CD4-positive, alpha-beta T cell treated with Interleukin-15 for 4 hours (primary cell): Measurements from ENCODE around the gene PLEKHO2.

ENCODE experiments used
- DNase-seq: peaks from one replicate; pipeline ENCODE4 v3.0.0-alpha.2; 2020; ENCODE audit warnings: low spot score

The PLEKHO2 gene

GRCh38 chr15:64917211-64917610 is 75.5 kb downstream of the PLEKHO2 start:
- no peak for DNase-seq
